Cardiac muscle cell (in vitro differentiated cells and primary cell): ENCODE data around the gene CFAP74. TPM values are rescaled to one million over a fixed set of nuclear protein-coding genes. Genes with fewer than 3 reads are reported as not detected.

ENCODE experiments used
- DNase-seq, 2 donors: peaks; one replicate each; pipeline versions ENCODE4 v3.0.0 to v3.0.0-alpha.2; 2010 to 2017; ENCODE audit warnings: low read depth in 1 of 2, low spot score in 1 of 2
- H3K27ac ChIP-seq: fragments of 200-600 bp; sonication (generic); 2 replicates; pipeline ENCODE4 v1.5.1; 2016
- H3K27me3 ChIP-seq: fragments of 200-600 bp; sonication (generic); 2 replicates; pipeline ENCODE4 v1.6.0; 2016; ENCODE audit warnings: control low read depth
- H3K36me3 ChIP-seq: fragments of 200-600 bp; sonication (generic); 2 replicates; pipeline ENCODE4 v1.5.1; 2016; ENCODE audit warnings: control low read depth
- H3K4me1 ChIP-seq: fragments of 200-600 bp; sonication (generic); 2 replicates; pipeline ENCODE4 v1.8.1; 2017; ENCODE audit warnings: low read depth, mild to moderate bottlenecking, mixed run types
- H3K4me3 ChIP-seq: fragments of 200-600 bp; sonication (generic); 2 replicates; pipeline ENCODE4 v1.5.1; 2016; ENCODE audit warnings: mild to moderate bottlenecking
- H3K9me3 ChIP-seq: fragments of 200-600 bp; sonication (generic); 2 replicates; pipeline ENCODE4 v1.5.1; 2017; ENCODE audit warnings: low read depth, mild to moderate bottlenecking, control low read depth
- CTCF ChIP-seq: IDR thresholded peaks from 2 replicates; pipeline ENCODE4 v1.5.1; 2012; ENCODE audit warnings: low read depth, mild to moderate bottlenecking, low read length
- polyA plus RNA-seq: library from polyadenylated mRNA; unstranded; fragments of >200 nt; fragmentation: Nextera tagmentation; extraction: Ambion mirVana; gene quantifications from 2 replicates; pipeline ENCODE4 v1.2.1, GENCODE V29; 2016
- total RNA-seq: library from RNA; depleted of rRNA; stranded (reverse); fragments of >200 nt; gene quantifications from 2 replicates; pipeline ENCODE4 v1.2.3, GENCODE V29; 2016

Gene CFAP74
- total and polyA plus RNA-seq, 2 experiments from 2014 or later: 0.63 to 1.7 TPM

- no peak for TF ChIP-seq CTCF
- Histone ChIP-seq H3K4me3 (no peak overlapping the region), H3K9me3 (no peaks in the 10 kb centered on the region), H3K4me1 (peaks cover 10% of the 10 kb centered on the region), H3K27ac (no peak overlapping the region), H3K36me3 (no peaks in the 10 kb centered on the region), H3K27me3 (no peaks in the 10 kb centered on the region)
- no peak for DNase-seq
These were observed 92.8 kb downstream of the CFAP74 start for GRCh38 chr1:1910651-1911331.

GRCh38 chr1:1910033-1910465, 93.5 kb downstream of the CFAP74 start:
- Histone ChIP-seq H3K27ac (no peak overlapping the region), H3K4me1 (peaks cover 9% of the 10 kb centered on the region), H3K27me3 (no peaks in the 10 kb centered on the region), H3K9me3 (no peaks in the 10 kb centered on the region), H3K4me3 (no peak overlapping the region), H3K36me3 (no peaks in the 10 kb centered on the region)
- DNase-seq: no peak
- no peak for TF ChIP-seq CTCF

- no peak for DNase-seq
- no peaks in the 10 kb centered on the region for H3K36me3 ChIP-seq
- no peaks in the 10 kb centered on the region for H3K27me3 ChIP-seq
- no peaks in the 10 kb centered on the region for H3K4me1 ChIP-seq
- no peaks in the 10 kb centered on the region for H3K9me3 ChIP-seq
- no peak for TF ChIP-seq CTCF
- peak overlapping the region; percentile 72 for H3K27ac ChIP-seq
- H3K4me3 ChIP-seq: peak overlapping the region; percentile 60
These were observed 95.1 kb downstream of the CFAP74 start for GRCh38 chr1:1908506-1908791.

GRCh38 chr1:1907098-1907736, 96.4 kb downstream of the CFAP74 start:
- no peak for DNase-seq

More at GRCh38 chr1:1907098-1907736, 96.4 kb downstream of the CFAP74 start:
- no peaks in the 10 kb centered on the region for H3K27me3 ChIP-seq
- H3K27ac ChIP-seq: no peak overlapping the region
- H3K4me1 ChIP-seq: no peaks in the 10 kb centered on the region
- no peaks in the 10 kb centered on the region for H3K9me3 ChIP-seq
- no peak for TF ChIP-seq CTCF
- H3K36me3 ChIP-seq: no peaks in the 10 kb centered on the region
- no peak overlapping the region for H3K4me3 ChIP-seq
